SK-N-MC (cell line): ENCODE results near the gene EZH2.

Experiments used
- DNase-seq: peaks from one replicate; pipeline ENCODE4 v3.0.0-alpha.2; 2011; ENCODE audit warnings: low read depth, low spot score
- H3K27ac ChIP-seq: fragments of 200-600 bp; sonication (generic); 2 replicates; pipeline ENCODE4 v1.5.1; 2016; ENCODE audit warnings: mixed run types
- H3K36me3 ChIP-seq: fragments of 200-600 bp; sonication (generic); 2 replicates; pipeline ENCODE4 v1.6.1; 2017; ENCODE audit warnings: antibody characterized with exemption, low read length, mixed read lengths; ENCODE audit not compliant: insufficient read depth
- H3K4me3 ChIP-seq: fragments of 200-600 bp; sonication (generic); 2 replicates; pipeline ENCODE4 v1.5.1; 2016
- H3K9ac ChIP-seq: fragments of 200-600 bp; sonication (generic); 2 replicates; pipeline ENCODE4 v1.8.0; 2017; ENCODE audit warnings: mixed run types, mixed read lengths; ENCODE audit not compliant: insufficient read length
- H3K9me3 ChIP-seq: fragments of 200-600 bp; sonication (generic); 2 replicates; pipeline ENCODE4 v1.6.1; 2017; ENCODE audit warnings: low read depth, mild to moderate bottlenecking, antibody characterized with exemption, low read length, moderate library complexity, mixed read lengths
- EZH2 ChIP-seq: fragments of 200-600 bp; sonication (generic); IDR thresholded peaks from one replicate; pipeline ENCODE4 v1.6.1; 2017; ENCODE audit warnings: antibody characterized with exemption
- FOXP2 ChIP-seq: optimal IDR thresholded peaks from 2 replicates; pipeline ENCODE3; 2011; ENCODE audit warnings: mild to moderate bottlenecking, moderate library complexity; ENCODE audit not compliant: insufficient read depth; ENCODE audit errors: extremely low read length, control extremely low read depth
- POLR2AphosphoS5 ChIP-seq: IDR thresholded peaks from 2 replicates; pipeline ENCODE4 v1.6.1; 2012; ENCODE audit warnings: mild to moderate bottlenecking, low read depth, low read length, borderline replicate concordance

Gene EZH2

DNA sequence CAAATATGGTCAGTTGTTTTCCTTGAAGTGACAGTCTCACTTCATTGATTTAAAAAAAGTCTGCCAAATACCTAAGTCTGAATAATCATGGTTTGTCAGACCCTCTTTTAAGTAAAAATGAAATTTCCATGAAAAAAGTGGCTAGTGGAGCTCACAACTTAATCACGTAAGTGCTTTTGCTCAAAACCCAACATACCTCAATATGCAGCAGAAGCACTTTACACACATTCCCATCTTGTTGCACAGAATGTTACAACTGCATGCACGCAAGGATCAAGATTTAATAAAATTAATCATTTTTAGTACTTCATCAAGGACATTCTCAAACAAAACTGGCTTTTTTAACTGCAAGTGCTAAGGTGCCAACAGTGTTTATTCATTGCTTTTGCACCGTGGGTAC, 21.6 kb downstream of the EZH2 start:
- TF ChIP-seq FOXP2 (no peak), EZH2 (no peak), POLR2AphosphoS5 (no peak)

DNA sequence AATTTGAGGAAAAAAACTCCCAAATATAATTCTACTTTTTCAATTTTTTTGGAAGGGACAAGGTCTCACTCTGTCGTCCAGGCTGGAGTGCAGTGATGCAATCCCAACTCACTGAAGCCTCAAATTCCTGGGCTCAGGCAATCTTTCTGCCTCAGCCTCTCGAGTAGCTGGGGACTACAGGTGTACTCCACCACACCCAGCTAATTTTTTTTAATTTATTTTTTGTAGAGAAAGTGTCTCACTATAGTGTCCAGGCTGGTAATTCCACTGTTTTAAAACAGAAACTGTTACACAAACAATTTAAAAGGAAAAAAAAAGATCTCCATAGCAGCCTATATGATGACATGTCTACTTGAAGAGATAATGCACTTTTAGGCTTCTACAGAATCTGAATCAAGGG, 25.6 kb downstream of the EZH2 start:
- Histone ChIP-seq H3K36me3 (peaks cover 13% of the 10 kb centered on the region; the same call in 1 of the 2 replicates), H3K9ac (no peak overlapping the region), H3K27ac (no peak overlapping the region), H3K4me3 (no peak overlapping the region), H3K9me3 (no peaks in the 10 kb centered on the region)
- TF ChIP-seq FOXP2 (no peak), POLR2AphosphoS5 (no peak), EZH2 (no peak)
- no peak for DNase-seq

More for the DNA sequence above, 21.6 kb downstream of the EZH2 start:
- Histone ChIP-seq H3K36me3 (peaks cover 15% of the 10 kb centered on the region), H3K4me3 (no peak overlapping the region), H3K9me3 (no peaks in the 10 kb centered on the region), H3K27ac (peak overlapping the region; percentile 68; the same call in 1 of the 2 replicates), H3K9ac (no peak overlapping the region)
- DNase-seq, result no peak

DNA sequence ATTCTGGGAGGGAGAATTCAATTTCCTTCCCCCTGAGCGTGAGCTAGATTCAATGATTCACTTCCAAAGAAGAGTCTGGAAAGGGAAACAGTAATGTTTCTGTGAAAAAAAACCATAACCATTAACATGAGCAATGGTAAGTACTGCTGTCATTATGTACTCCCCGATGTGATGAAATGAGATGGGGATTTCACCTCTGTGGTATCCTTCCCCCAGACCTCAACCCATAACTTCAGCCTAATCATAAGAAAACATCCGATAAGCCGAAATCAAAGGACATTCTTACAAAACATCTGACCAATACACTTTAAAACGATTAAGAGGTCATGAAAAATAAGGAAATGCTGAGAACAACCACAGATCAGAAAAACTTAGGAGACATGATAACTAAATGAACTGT, 27.2 kb downstream of the EZH2 start:
- 0 out of 2 replicates have a peak overlapping the region, but pooled peaks have one; percentile 3 for H3K27ac ChIP-seq
- DNase-seq, result no peak
- TF ChIP-seq FOXP2 (no peak), EZH2 (no peak), POLR2AphosphoS5 (no peak)
- no peak overlapping the region for H3K4me3 ChIP-seq
- H3K36me3 ChIP-seq, result peaks cover 8% of the 10 kb centered on the region; the same call in 1 of the 2 replicates
- no peak overlapping the region for H3K9ac ChIP-seq
- H3K9me3 ChIP-seq, result no peaks in the 10 kb centered on the region

DNA sequence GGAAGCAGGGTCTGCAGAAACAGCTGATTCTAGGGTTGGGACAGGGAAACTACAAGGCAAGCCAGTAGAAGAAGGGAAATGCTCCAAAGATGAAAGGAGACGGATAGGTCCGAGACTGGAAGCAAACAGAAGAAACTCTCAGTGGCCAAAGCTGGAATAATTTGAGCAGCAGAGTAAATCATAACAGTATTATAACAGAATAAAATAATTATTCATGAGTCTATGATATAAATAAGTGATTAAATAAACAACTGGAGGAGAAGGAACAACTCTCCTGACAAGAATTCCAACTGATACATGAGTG, 27.6 kb downstream of the EZH2 start:
- H3K9ac ChIP-seq, result no peak overlapping the region
- no peak for TF ChIP-seq FOXP2
- no peak overlapping the region for H3K27ac ChIP-seq
- H3K36me3 ChIP-seq, result peaks cover 8% of the 10 kb centered on the region; the same call in 1 of the 2 replicates
- no peak overlapping the region for H3K4me3 ChIP-seq
- H3K9me3 ChIP-seq, result no peaks in the 10 kb centered on the region
- no peak for DNase-seq

DNA sequence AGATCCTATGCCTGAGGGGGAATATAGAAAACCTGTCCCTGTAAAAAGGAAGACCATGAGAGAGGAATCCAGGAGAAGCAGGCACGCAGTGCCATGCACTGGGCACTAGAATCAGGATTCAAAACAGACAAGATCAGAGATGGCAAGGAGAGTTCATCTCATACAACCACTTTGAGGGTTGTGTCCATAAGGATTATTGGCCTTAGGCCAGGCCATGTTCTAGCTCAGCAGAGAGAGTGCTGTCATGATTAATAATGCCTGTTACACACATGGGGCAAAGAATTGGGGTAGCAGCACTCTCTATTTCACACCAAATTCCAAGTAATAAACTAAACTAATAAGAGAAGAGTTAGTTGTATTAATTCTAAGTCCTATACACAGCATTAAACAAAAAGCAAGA, 29.1 kb downstream of the EZH2 start:
- H3K9ac ChIP-seq, result no peak overlapping the region
- no peaks in the 10 kb centered on the region for H3K9me3 ChIP-seq
- DNase-seq, result no peak
- H3K27ac ChIP-seq, result no peak overlapping the region
- peaks cover 8% of the 10 kb centered on the region; the same call in 1 of the 2 replicates for H3K36me3 ChIP-seq
- TF ChIP-seq EZH2, result no peak
- no peak for TF ChIP-seq POLR2AphosphoS5
- TF ChIP-seq FOXP2, result no peak
- H3K4me3 ChIP-seq, result no peak overlapping the region

DNA sequence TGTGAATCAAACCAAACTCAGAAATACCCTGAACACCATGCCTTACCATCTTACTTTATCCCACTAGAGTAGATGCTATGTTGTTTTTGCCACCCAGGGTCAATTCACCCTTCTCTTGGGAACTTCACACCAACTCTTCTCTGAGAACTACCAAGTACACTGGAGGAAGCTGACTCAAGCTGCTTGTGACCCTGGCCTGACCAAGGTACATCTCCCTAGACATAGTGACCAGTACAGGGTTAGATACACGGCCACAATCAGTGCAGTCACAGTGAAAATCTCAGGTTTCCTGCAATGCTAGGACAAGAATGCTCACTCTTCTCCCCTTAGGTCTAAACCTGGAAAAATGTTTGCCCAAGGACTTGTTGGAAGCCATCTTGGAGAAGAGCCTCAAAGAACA, 31.8 kb downstream of the EZH2 start:
- no peak for DNase-seq
- Histone ChIP-seq H3K36me3 (peaks cover 5% of the 10 kb centered on the region; the same call in 1 of the 2 replicates), H3K9ac (no peak overlapping the region), H3K4me3 (no peak overlapping the region), H3K9me3 (no peaks in the 10 kb centered on the region), H3K27ac (peak overlapping the region; percentile 95)
- TF ChIP-seq FOXP2 (no peak), POLR2AphosphoS5 (no peak), EZH2 (no peak)

DNA sequence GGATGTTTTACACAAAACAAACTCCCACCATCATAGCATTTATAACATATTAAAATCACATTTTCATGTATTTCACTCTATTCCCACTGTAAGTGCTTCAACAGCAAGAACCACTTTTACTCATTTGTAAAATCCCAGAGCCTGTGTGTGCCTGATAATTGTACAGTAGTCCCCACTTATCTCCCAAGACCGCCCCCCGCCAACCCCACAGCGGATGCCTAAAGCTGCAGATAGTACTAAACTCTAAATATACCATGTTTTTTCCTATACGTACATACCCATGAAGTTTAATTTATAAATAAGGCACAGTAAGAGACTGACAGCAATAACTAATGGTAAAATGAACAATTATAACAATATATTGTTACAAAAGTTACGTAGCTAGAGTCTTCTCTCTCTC, 33.5 kb downstream of the EZH2 start:
- H3K9ac ChIP-seq, result no peak overlapping the region

DNA sequence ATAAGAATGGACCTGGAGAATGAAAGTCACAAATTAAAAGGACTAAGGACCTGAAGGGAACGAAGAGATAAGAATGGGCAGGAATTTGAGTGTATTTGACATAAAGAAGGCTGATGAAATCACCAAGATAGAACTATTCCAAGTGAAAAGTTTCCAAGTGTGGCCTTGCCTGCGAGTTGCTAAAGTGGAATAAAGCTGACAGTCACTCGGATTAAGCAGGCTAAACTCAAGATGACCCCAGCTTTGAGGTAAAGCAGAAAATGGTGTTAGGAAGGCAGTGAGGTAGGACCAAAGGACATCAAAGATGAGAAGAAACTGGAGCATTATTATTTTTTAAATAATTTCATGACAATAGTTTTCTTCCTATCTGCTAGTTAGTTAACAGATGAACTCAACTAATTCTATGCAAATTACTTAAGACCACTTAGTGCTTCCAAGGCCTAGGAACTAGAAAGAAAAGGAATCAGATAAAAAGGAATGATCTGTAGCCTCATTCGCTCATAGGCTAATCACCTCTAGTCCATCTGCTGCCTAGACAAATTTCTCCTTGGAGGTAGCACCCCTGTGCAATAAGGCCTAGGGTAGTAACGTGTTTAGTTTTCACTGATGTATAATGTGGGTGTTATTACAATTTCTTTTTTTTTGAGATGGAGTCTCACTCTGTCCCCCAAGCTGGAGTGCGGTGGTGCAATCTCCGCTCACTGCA, 34.5 kb downstream of the EZH2 start:
- Histone ChIP-seq H3K36me3 (peaks cover 12% of the 10 kb centered on the region; the same call in 1 of the 2 replicates), H3K4me3 (peak overlapping the region; percentile 67), H3K9ac (peak overlapping the region; percentile 30), H3K27ac (peak overlapping the region; percentile 95), H3K9me3 (no peaks in the 10 kb centered on the region)
- TF ChIP-seq POLR2AphosphoS5 (no peak), EZH2 (no peak), FOXP2 (no peak)
- no peak for DNase-seq

More for the DNA sequence above, 33.5 kb downstream of the EZH2 start:
- TF ChIP-seq EZH2 (no peak), POLR2AphosphoS5 (no peak), FOXP2 (no peak)
- Histone ChIP-seq H3K36me3 (peaks cover 3% of the 10 kb centered on the region; the same call in 1 of the 2 replicates), H3K27ac (peak overlapping the region; percentile 95), H3K4me3 (no peak overlapping the region), H3K9me3 (no peaks in the 10 kb centered on the region)
- DNase-seq, result no peak
